ENCODE results near the gene GRM4. TPM values are rescaled to one million over a fixed set of nuclear protein-coding genes. Genes with fewer than 3 reads are reported as not detected.

Gene GRM4
- total RNA-seq, 1 experiment from 2014 or later = 0.41 TPM

DNA sequence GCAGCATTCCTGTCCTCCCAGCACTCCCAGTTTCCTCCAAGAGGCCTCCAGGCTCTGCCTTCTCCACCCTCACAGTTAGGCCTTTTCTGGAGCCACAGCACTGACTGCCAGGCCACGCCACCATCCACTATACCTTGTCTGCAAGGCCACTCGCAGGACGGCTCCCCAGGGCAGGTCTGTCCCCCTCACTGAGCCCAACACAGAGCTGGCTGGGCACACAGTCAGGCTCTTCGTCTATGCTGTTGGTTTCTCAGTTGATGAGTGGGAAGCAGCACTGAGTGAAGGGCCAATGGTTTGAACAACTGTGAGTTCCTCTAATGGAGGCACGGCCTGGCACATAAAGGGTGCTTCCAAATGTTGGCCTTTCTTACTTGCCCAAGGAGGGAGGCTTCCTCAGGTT, 95.2 kb downstream of the GRM4 start:
- intact Hi-C loops (cut with micrococcal nuclease; ENCODE audit: unreplicated experiment) = loop anchor here (10.0 kb wide), 1 partner anchor 306 kb away; the partner anchor contains the start of gene IP6K3
- H3K27me3 ChIP-seq (replicated peaks; ENCODE audit: insufficient read depth, low read depth, low read length, poor library complexity) = no peaks in the 10 kb centered on the region
- POLR2A ChIA-PET (ENCODE audit: low non-redundant PET) = no interaction called here
- no peak overlapping the region for H3K27ac ChIP-seq (ENCODE audit: low read depth, low read length, poor library complexity, severe bottlenecking)
- CTCF ChIA-PET = no interaction called here
- H3K4me3 ChIP-seq (ENCODE audit: low read depth, low read length, poor library complexity, severe bottlenecking) = no peak overlapping the region
- H3K36me3 ChIP-seq (ENCODE audit: insufficient read depth, low read length, poor library complexity, severe bottlenecking) = no peaks in the 10 kb centered on the region
- DNase-seq (ENCODE audit: low spot score) = no peak
- no peaks in the 10 kb centered on the region for H3K9me3 ChIP-seq (ENCODE audit: low read depth, low read length, poor library complexity, severe bottlenecking)
- no peaks in the 10 kb centered on the region for H3K4me1 ChIP-seq (ENCODE audit: insufficient read depth, low read length, poor library complexity, severe bottlenecking)
- TF ChIP-seq EZH2 (IDR thresholded peaks at IDR 0.05; ENCODE audit: borderline replicate concordance, low read depth, low read length, poor library complexity, severe bottlenecking) = no peak
- no peak for TF ChIP-seq CTCF (conservative IDR thresholded peaks at IDR 0.05; ENCODE audit: low read depth, low read length)
- BruUV-seq (replicated peaks) = no TSS peak

GRCh38 chr6:34049395-34050342, 96.2 kb downstream of the GRM4 start:
- BruUV-seq (replicated peaks) = no TSS peak
- Histone ChIP-seq H3K27me3 (replicated peaks; ENCODE audit: insufficient read depth, low read depth, low read length, poor library complexity) (no peaks in the 10 kb centered on the region), H3K36me3 (ENCODE audit: insufficient read depth, low read length, poor library complexity, severe bottlenecking) (no peaks in the 10 kb centered on the region), H3K27ac (ENCODE audit: low read depth, low read length, poor library complexity, severe bottlenecking) (no peak overlapping the region), H3K4me3 (ENCODE audit: low read depth, low read length, poor library complexity, severe bottlenecking) (no peak overlapping the region), H3K9me3 (ENCODE audit: low read depth, low read length, poor library complexity, severe bottlenecking) (no peaks in the 10 kb centered on the region), H3K4me1 (ENCODE audit: insufficient read depth, low read length, poor library complexity, severe bottlenecking) (no peaks in the 10 kb centered on the region)
- CTCF ChIA-PET = no interaction called here
- intact Hi-C loops (cut with micrococcal nuclease; ENCODE audit: unreplicated experiment) = loop anchor here (10.0 kb wide), 1 partner anchor 305 kb away; the partner anchor contains the start of gene IP6K3
- POLR2A ChIA-PET (ENCODE audit: low non-redundant PET) = no interaction called here
- DNase-seq (ENCODE audit: low spot score) = no peak
- TF ChIP-seq CTCF (conservative IDR thresholded peaks at IDR 0.05; ENCODE audit: low read depth, low read length) (no peak), EZH2 (IDR thresholded peaks at IDR 0.05; ENCODE audit: borderline replicate concordance, low read depth, low read length, poor library complexity, severe bottlenecking) (no peak)

- no peak for DNase-seq (ENCODE audit: low spot score)
- H3K36me3 ChIP-seq (ENCODE audit: insufficient read depth, low read length, poor library complexity, severe bottlenecking) = no peaks in the 10 kb centered on the region
- H3K4me3 ChIP-seq (ENCODE audit: low read depth, low read length, poor library complexity, severe bottlenecking) = no peak overlapping the region
- ChIA-PET CTCF (interaction anchor here (0.6 kb wide), 1 partner anchor 269 kb away, joined by 3 read pairs; no protein-coding TSS in a partner anchor), POLR2A (ENCODE audit: low non-redundant PET) (no interaction called here)
- no peaks in the 10 kb centered on the region for H3K9me3 ChIP-seq (ENCODE audit: low read depth, low read length, poor library complexity, severe bottlenecking)
- TF ChIP-seq EZH2 (IDR thresholded peaks at IDR 0.05; ENCODE audit: borderline replicate concordance, low read depth, low read length, poor library complexity, severe bottlenecking) (no peak), CTCF (conservative IDR thresholded peaks at IDR 0.05; ENCODE audit: low read depth, low read length) (no peak)
- intact Hi-C loops (cut with micrococcal nuclease; ENCODE audit: unreplicated experiment) = no loop called here
- H3K4me1 ChIP-seq (ENCODE audit: insufficient read depth, low read length, poor library complexity, severe bottlenecking) = no peaks in the 10 kb centered on the region
- no peaks in the 10 kb centered on the region for H3K27me3 ChIP-seq (replicated peaks; ENCODE audit: insufficient read depth, low read depth, low read length, poor library complexity)
- H3K27ac ChIP-seq (ENCODE audit: low read depth, low read length, poor library complexity, severe bottlenecking) = no peak overlapping the region
- BruUV-seq (replicated peaks) = no TSS peak
Measured at GRCh38 chr6:34047913-34048867, 97.7 kb downstream of the GRM4 start.
